Neural progenitor cell (in vitro differentiated cells): ENCODE results near the gene TMEFF2. TPM values are rescaled to one million over a fixed set of nuclear protein-coding genes. Genes with fewer than 3 reads are reported as not detected.

Experiments used
- DNase-seq: peaks from one replicate; pipeline ENCODE4 v3.0.0-alpha.2; 2016; ENCODE audit warnings: low spot score
- H2AFZ ChIP-seq: fragments of 200-600 bp; sonication (generic); replicated peaks from 2 replicates; pipeline ENCODE4 v1.6.1; 2016; ENCODE audit warnings: antibody characterized with exemption
- H3F3A ChIP-seq: fragments of 200-600 bp; sonication (generic); 2 replicates; pipeline ENCODE4 v1.6.1; 2016; ENCODE audit warnings: antibody characterized with exemption, low read depth
- H3K27ac ChIP-seq: fragments of 200-600 bp; sonication (generic); 2 replicates; pipeline ENCODE4 v1.5.1; 2016; ENCODE audit warnings: mild to moderate bottlenecking
- H3K27me3 ChIP-seq: fragments of 200-600 bp; sonication (generic); 2 replicates; pipeline ENCODE4 v1.6.1; 2016; ENCODE audit warnings: mild to moderate bottlenecking, moderate library complexity
- H3K36me3 ChIP-seq: fragments of 200-600 bp; sonication (generic); 2 replicates; pipeline ENCODE4 v1.5.1; 2016
- H3K4me1 ChIP-seq: fragments of 200-600 bp; sonication (generic); 2 replicates; pipeline ENCODE4 v1.6.1; 2016; ENCODE audit warnings: mixed run types
- H3K4me2 ChIP-seq: fragments of 200-600 bp; sonication (generic); 2 replicates; pipeline ENCODE4 v1.6.1; 2016
- H3K4me3 ChIP-seq: fragments of 200-600 bp; sonication (generic); 2 replicates; pipeline ENCODE4 v1.5.1; 2016
- H3K79me2 ChIP-seq: fragments of 200-600 bp; sonication (generic); 2 replicates; pipeline ENCODE4 v1.6.1; 2016; ENCODE audit warnings: low read depth
- H3K9ac ChIP-seq: fragments of 200-600 bp; sonication (generic); 2 replicates; pipeline ENCODE4 v1.6.1; 2016
- H3K9me3 ChIP-seq: fragments of 200-600 bp; sonication (generic); 2 replicates; pipeline ENCODE4 v1.5.1; 2016; ENCODE audit warnings: low read depth
- H4K20me1 ChIP-seq: fragments of 200-600 bp; sonication (generic); 2 replicates; pipeline ENCODE4 v1.6.1; 2016; ENCODE audit warnings: low read depth
- H3K27ac Mint-ChIP-seq: 3 replicates; pipeline ENCODE4 v1.8.0; 2021; ENCODE audit warnings: mixed read lengths
- H3K27me3 Mint-ChIP-seq: 2 replicates; pipeline ENCODE4 v1.8.0; 2022; ENCODE audit warnings: low read depth, mild to moderate bottlenecking, inconsistent platforms, moderate library complexity, mixed read lengths; ENCODE audit not compliant: insufficient read depth
- H3K36me3 Mint-ChIP-seq: 3 replicates; pipeline ENCODE4 v1.8.0; 2021; ENCODE audit warnings: mixed read lengths
- H3K4me1 Mint-ChIP-seq: 3 replicates; pipeline ENCODE4 v1.8.0; 2021; ENCODE audit warnings: mixed read lengths
- H3K4me3 Mint-ChIP-seq: 3 replicates; pipeline ENCODE4 v1.8.0; 2021; ENCODE audit warnings: mild to moderate bottlenecking, moderate library complexity, mixed read lengths
- H3K9me3 Mint-ChIP-seq: 3 replicates; pipeline ENCODE4 v1.8.0; 2020; ENCODE audit warnings: mixed read lengths
- EZH2 ChIP-seq: fragments of 200-600 bp; sonication (generic); IDR thresholded peaks from 2 replicates; pipeline ENCODE4 v1.6.1; 2017; ENCODE audit warnings: antibody characterized with exemption, mild to moderate bottlenecking, moderate library complexity
- EZH2phosphoT487 ChIP-seq: fragments of 200-600 bp; sonication (generic); IDR thresholded peaks from 2 replicates; pipeline ENCODE4 v1.6.1; 2017; ENCODE audit warnings: antibody characterized with exemption
- total RNA-seq: library from RNA; depleted of rRNA; stranded (reverse); fragments of >200 nt; gene quantifications from 2 replicates; pipeline ENCODE4 v1.2.3, GENCODE V29; 2015; ENCODE audit warnings: low replicate concordance
- TF ChIP-seq, protein P1 (sequence below): fragments of 200-600 bp; sonication (generic); IDR thresholded peaks from 2 replicates; pipeline ENCODE4 v1.5.1; 2017; ENCODE audit warnings: antibody characterized with exemption, mild to moderate bottlenecking

Gene TMEFF2
- total RNA-seq, 1 donor from 2014 or later: 1.7 TPM

DNA sequence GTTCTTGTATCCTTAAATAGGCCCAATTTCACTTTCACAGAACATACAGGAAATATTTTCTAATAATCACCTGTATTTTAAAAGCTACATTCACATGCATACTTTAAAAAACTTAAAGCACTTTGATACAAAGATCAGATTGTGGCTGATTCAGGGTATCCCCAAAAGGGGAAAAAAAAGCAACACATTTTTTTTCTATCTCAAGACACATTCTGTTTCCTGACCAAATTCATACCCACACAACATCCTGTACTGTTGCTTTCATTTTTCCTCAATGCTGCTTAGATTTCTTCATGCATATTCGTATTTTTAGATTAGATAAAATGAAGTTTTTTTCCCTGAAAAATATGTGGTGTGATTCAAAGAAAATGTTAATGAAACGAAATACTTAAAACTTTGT is 122.5 kb downstream of the TMEFF2 start:
- Mint-ChIP-seq H3K9me3 (no peaks in the 10 kb centered on the region), H3K4me1 (no peaks in the 10 kb centered on the region), H3K4me3 (no peak overlapping the region), H3K27ac (no peak overlapping the region), H3K36me3 (no peaks in the 10 kb centered on the region), H3K27me3 (no peaks in the 10 kb centered on the region)
- TF ChIP-seq EZH2phosphoT487 (no peak), EZH2 (no peak)
- TF ChIP-seq, protein P1, sequence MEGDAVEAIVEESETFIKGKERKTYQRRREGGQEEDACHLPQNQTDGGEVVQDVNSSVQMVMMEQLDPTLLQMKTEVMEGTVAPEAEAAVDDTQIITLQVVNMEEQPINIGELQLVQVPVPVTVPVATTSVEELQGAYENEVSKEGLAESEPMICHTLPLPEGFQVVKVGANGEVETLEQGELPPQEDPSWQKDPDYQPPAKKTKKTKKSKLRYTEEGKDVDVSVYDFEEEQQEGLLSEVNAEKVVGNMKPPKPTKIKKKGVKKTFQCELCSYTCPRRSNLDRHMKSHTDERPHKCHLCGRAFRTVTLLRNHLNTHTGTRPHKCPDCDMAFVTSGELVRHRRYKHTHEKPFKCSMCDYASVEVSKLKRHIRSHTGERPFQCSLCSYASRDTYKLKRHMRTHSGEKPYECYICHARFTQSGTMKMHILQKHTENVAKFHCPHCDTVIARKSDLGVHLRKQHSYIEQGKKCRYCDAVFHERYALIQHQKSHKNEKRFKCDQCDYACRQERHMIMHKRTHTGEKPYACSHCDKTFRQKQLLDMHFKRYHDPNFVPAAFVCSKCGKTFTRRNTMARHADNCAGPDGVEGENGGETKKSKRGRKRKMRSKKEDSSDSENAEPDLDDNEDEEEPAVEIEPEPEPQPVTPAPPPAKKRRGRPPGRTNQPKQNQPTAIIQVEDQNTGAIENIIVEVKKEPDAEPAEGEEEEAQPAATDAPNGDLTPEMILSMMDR: no peak
- Histone ChIP-seq H3K27me3 (no peaks in the 10 kb centered on the region), H4K20me1 (no peaks in the 10 kb centered on the region), H3K79me2 (no peaks in the 10 kb centered on the region), H3K27ac (no peak overlapping the region), H3K4me3 (no peak overlapping the region), H3K4me2 (no peak overlapping the region), H2AFZ (no peak overlapping the region), H3K9ac (no peak overlapping the region), H3K4me1 (no peaks in the 10 kb centered on the region), H3K36me3 (no peaks in the 10 kb centered on the region), H3F3A (no peaks in the 10 kb centered on the region), H3K9me3 (no peaks in the 10 kb centered on the region)
- DNase-seq: no peak

DNA sequence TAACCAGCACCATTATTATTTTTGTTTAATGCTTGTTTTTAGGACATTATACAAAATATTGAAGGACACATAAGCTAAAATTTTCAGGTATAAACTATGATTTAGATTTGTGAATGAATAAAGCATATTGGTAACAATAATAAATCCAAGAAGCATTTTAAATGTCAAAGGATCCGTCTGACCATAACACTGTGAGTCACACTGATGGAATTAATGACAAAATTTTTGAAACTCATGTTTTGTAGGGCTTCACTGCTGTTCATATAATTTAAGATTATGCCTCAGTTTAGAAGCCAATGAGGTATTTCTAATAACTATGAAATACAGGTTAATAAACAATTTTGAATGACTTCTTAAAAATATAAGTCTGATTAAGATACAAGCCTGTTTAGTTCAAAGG is 124.6 kb downstream of the TMEFF2 start:
- H3K9me3 ChIP-seq: no peaks in the 10 kb centered on the region
- no peak overlapping the region for H2AFZ ChIP-seq
- H4K20me1 ChIP-seq: no peaks in the 10 kb centered on the region
- H3K4me3 ChIP-seq: no peak overlapping the region
- no peaks in the 10 kb centered on the region for H3K4me1 Mint-ChIP-seq
- no peak for TF ChIP-seq EZH2
- TF ChIP-seq, protein P1: no peak
- no peak for TF ChIP-seq EZH2phosphoT487
- no peak overlapping the region for H3K27ac Mint-ChIP-seq
- H3K4me2 ChIP-seq: no peak overlapping the region
- H3K4me1 ChIP-seq: no peaks in the 10 kb centered on the region
- no peaks in the 10 kb centered on the region for H3K36me3 Mint-ChIP-seq
- no peaks in the 10 kb centered on the region for H3K27me3 ChIP-seq
- no peak overlapping the region for H3K9ac ChIP-seq
- no peaks in the 10 kb centered on the region for H3K79me2 ChIP-seq
- H3K9me3 Mint-ChIP-seq: no peaks in the 10 kb centered on the region
- H3K27ac ChIP-seq: no peak overlapping the region
- no peak overlapping the region for H3K4me3 Mint-ChIP-seq
- H3K27me3 Mint-ChIP-seq: no peaks in the 10 kb centered on the region
- H3K36me3 ChIP-seq: no peaks in the 10 kb centered on the region
- no peaks in the 10 kb centered on the region for H3F3A ChIP-seq
- DNase-seq: no peak

DNA sequence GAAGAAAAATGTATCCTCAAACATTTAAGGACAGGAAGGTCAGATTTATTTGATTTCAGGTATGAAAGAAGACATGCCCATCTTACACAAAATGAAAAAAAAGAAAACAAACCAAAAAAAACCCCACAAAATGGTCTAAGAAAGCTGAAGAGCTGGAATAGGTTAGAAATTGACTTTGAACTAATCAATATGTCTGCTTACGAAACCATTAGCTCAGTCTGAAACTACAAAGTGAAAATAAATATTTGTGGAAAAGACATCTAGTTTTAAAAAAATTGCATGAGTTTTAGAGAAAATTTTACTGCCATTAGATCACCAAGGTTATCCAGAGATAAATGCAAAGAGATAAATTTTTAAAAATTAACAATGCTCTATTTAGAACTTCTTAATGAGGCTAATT is 125.3 kb downstream of the TMEFF2 start:
- TF ChIP-seq, protein P1: no peak
- no peak for TF ChIP-seq EZH2phosphoT487
- TF ChIP-seq EZH2: no peak
- H3K36me3 Mint-ChIP-seq: no peaks in the 10 kb centered on the region
- no peaks in the 10 kb centered on the region for H3K27me3 ChIP-seq
- H3K9ac ChIP-seq: no peak overlapping the region
- no peak for DNase-seq
- H3K36me3 ChIP-seq: no peaks in the 10 kb centered on the region
- H3K4me3 Mint-ChIP-seq: no peak overlapping the region
- H3F3A ChIP-seq: no peaks in the 10 kb centered on the region
- H3K4me3 ChIP-seq: no peak overlapping the region
- H3K9me3 Mint-ChIP-seq: no peaks in the 10 kb centered on the region
- no peaks in the 10 kb centered on the region for H3K79me2 ChIP-seq
- no peaks in the 10 kb centered on the region for H3K9me3 ChIP-seq
- H2AFZ ChIP-seq: no peak overlapping the region
- no peaks in the 10 kb centered on the region for H4K20me1 ChIP-seq
- H3K27ac ChIP-seq: no peak overlapping the region
- H3K4me2 ChIP-seq: no peak overlapping the region
- H3K27ac Mint-ChIP-seq: no peak overlapping the region
- H3K4me1 Mint-ChIP-seq: no peaks in the 10 kb centered on the region
- no peaks in the 10 kb centered on the region for H3K4me1 ChIP-seq
- no peaks in the 10 kb centered on the region for H3K27me3 Mint-ChIP-seq

DNA sequence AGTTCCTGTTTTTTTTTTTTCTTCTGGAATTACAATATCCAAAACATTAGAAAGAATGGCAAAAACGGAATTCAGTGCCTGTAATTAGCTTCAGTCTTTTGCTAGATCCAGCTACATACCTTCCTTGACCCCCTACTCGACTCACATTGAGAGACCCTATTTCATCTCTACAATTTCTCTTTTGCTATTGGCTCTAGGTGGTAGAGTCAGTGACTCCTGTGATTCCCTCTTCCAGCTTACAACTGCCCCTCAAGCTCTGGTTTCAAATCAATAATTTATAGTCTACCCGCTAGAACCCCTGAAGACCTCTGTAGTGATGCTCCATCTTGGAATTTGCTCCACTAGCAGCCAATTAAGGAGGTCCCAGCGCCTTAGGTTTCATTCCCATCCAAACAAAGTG is 125.8 kb downstream of the TMEFF2 start:
- H3K9ac ChIP-seq: no peak overlapping the region
- no peaks in the 10 kb centered on the region for H4K20me1 ChIP-seq
- no peaks in the 10 kb centered on the region for H3K9me3 ChIP-seq
- no peak overlapping the region for H3K27ac Mint-ChIP-seq
- H3K36me3 ChIP-seq: no peaks in the 10 kb centered on the region
- H3K79me2 ChIP-seq: no peaks in the 10 kb centered on the region
- H3K36me3 Mint-ChIP-seq: no peaks in the 10 kb centered on the region
- H3K4me3 Mint-ChIP-seq: no peak overlapping the region
- TF ChIP-seq, protein P1: no peak
- TF ChIP-seq EZH2phosphoT487 (no peak), EZH2 (no peak)
- no peak overlapping the region for H3K27ac ChIP-seq
- H3K27me3 Mint-ChIP-seq: no peaks in the 10 kb centered on the region
- no peak overlapping the region for H2AFZ ChIP-seq
- H3K4me1 ChIP-seq: no peaks in the 10 kb centered on the region
- H3F3A ChIP-seq: no peaks in the 10 kb centered on the region
- H3K4me1 Mint-ChIP-seq: no peaks in the 10 kb centered on the region
- no peak overlapping the region for H3K4me3 ChIP-seq
- no peak overlapping the region for H3K4me2 ChIP-seq
- no peak for DNase-seq
- H3K9me3 Mint-ChIP-seq: no peaks in the 10 kb centered on the region
- H3K27me3 ChIP-seq: no peaks in the 10 kb centered on the region
